Non-pigmented ciliary epithelial cell (primary cell): Measurements from ENCODE around the gene RPTN.

Source experiments
- DNase-seq: peaks from one replicate; pipeline ENCODE4 v3.0.0-alpha.2; 2010; ENCODE audit warnings: low read depth

RPTN gene

DNA sequence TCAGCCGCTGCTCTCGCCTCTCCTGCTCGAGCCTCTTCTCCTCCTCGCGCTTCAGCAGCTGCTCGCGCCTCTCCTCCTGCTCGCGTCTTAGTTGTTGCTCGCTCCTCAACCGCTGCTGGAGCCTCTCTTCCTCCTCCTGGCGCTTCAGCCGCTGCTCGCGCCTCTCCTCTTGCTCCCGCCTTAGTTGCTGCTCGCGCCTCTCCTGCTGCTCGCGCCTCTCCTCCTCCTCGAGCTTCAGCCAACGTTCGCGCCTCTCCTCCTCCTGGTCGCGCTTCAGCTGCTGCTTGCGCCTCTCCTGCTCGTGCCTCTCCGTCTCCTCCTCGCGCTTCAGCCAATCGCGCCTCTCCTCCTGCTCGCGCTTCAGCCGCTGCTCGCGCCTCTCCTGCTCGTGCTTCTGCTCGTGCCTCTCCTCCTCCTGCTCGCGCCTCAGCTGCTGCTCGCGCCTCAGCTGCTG is 47.5 kb downstream of the RPTN start:
- DNase-seq, result no peak

DNA sequence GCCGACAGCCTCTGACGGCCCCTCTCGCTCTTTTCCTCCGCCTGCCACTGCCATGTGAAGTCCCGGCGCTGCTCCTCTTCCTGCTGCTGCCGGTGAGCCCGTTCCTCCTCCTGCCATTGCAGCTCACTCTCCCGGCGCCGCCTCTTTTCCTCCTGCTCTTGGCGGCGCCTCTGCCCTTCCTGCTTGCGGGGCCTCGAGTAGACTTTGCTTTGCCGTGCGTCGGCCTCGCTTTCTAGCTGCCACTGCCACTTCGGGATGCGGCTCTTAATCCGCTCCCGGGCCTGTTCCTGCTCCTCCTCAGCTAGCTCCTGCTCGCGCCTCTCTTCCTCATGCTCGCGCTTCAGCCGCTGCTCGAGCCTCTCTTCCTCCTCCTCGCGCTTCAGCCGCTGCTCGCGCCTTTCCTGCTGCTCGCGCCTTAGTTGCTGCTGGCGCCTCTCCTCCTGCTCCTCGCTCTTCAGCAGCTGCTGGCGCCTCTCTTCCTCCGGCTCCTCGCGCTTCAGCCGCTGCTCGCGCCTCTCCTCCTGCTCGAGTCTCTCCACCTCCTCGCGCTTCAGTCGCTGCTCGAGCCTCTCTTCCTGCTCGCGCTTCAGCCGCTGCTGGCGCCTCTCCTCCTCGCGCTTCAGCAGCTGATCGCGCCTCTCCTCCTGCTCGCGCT is 48.0 kb downstream of the RPTN start:
- DNase-seq, result no peak

DNA sequence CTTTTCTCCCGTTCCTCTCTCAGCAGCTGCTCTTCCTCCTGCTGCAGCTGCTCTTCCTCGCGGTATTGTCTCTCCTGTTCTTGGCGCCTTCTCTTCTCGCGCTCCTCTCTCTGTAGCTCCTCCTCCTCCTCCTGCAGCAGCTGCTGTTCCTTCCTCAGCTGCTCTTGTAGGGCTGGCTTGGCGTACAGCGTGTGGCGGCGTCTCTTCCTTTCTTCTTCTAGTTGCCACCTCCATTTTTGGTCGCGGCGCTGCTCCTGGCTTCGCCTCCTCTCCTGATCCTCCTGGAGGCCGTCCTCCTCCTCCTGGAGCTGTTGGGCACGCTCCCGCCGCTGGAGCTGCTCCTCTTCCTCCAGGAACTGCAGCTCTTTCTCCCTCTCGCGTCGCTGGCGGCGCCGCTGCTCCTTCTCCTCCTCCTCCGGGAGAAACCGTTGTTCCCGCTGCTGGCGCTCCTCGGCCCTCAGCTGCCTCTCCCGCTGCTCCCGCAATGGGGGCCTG is 48.6 kb downstream of the RPTN start:
- DNase-seq, result no peak

DNA sequence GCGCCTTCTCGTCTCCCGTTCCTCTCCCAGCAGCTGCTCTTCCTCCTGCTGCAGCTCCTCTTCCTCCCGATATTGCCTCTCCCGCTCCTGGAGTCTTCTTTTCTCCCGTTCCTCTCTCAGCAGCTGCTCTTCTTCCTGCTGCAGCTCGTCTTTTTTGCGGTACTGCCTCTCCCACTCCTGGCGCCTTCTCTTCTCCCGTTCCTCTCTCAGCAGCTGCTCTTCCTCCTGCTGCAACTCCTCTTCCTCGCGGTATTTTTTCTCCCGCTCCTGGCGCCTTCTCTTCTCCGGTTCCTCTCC is 49.1 kb downstream of the RPTN start:
- no peak for DNase-seq

DNA sequence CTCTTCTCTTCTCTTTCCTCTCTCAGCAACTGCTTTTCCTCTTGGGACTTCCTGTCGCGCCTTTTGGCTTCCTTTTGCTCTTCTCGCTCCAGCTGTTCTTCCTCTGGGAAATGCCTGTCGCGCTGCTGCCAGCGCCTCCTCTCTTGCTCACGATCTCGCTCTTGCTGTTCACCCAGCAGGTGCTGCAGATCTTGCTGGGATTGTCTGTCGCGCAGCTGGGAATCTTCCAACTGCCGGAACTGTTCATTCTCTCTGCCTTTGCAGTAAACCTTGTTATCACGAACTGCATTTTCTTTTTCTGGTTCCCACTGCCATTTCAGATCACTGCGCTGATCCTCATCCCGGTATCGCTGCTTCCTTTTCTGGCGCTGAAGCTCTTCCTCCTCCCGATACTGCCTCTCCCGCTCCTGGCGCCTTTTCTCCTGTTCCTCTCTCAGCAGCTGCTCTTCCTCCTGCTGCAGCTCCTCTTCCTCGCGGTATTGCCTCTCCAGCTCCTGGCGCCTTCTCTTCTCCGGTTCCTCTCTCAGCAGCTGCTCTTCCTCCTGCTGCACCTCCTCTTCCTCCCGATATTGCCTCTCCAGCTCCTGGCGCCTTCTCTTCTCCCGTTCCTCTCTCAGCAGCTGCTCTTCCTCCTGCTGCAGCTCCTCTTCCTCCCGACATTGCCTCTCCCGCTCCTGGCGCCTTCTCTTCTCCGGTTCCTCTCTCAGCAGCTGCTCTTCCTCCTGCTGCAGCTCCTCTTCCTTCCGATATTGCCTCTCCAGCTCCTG is 49.6 kb downstream of the RPTN start:
- DNase-seq, result no peak

DNA sequence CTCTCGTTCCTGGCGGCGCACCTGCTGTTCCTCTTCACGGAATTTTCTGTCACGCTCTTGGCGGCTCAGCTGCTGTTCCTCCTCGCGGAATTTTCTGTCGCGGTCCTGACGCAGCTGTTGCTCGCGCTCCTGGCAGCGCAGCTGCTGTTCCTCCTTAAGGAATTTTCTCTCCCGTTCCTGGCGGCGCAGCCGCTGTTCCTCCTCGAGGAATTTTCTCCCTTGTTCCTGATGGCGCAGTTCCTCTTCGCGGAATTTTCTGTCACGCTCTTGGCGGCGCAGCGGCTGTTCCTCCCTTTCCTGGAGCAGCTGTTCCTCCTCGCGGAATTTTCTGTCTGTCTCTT is 50.2 kb downstream of the RPTN start:
- DNase-seq, result no peak

DNA sequence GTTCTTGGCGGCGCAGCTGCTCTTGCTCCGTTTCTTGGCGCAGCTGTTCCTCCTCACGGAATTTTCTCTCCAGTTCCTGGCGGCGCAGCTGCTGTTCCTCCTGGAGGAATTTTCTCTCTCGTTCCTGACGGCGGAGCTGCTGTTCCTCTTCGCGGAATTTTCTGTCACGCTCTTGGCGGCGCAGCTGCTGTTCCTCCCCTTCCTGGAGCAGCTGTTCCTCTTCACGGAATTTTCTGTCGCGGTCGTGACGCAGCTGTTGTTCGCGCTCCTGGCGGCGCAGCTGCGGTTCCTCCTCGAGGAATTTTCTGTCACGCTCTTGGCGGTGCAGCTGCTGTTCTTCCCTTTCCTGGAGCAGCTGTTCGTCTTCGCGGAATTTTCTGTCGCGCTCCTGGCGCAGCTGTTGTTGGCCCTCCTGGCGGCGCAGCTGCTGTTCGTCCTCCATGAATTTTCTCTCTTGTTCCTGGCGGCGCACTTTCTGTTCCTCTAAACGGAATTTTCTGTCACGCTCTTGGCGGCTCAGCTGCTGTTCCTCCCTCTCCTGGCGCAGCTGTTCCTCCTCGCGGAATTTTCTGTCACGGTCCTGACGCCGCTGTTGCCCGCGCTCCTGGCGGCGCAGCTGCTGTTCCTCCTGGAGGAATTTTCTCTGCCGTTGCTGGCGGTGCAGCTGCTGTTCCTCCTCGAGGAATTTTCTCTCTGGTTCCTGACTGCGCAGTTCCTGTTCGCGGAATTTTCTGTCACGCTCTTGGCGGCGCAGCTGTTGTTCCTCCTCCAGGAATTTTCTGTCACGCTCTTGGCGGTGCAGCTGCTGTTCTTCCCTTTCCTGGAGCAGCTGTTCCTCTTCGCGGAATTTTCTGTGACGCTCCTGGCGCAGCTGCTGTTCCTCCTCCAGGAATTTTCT is 50.8 kb downstream of the RPTN start:
- no peak for DNase-seq

DNA sequence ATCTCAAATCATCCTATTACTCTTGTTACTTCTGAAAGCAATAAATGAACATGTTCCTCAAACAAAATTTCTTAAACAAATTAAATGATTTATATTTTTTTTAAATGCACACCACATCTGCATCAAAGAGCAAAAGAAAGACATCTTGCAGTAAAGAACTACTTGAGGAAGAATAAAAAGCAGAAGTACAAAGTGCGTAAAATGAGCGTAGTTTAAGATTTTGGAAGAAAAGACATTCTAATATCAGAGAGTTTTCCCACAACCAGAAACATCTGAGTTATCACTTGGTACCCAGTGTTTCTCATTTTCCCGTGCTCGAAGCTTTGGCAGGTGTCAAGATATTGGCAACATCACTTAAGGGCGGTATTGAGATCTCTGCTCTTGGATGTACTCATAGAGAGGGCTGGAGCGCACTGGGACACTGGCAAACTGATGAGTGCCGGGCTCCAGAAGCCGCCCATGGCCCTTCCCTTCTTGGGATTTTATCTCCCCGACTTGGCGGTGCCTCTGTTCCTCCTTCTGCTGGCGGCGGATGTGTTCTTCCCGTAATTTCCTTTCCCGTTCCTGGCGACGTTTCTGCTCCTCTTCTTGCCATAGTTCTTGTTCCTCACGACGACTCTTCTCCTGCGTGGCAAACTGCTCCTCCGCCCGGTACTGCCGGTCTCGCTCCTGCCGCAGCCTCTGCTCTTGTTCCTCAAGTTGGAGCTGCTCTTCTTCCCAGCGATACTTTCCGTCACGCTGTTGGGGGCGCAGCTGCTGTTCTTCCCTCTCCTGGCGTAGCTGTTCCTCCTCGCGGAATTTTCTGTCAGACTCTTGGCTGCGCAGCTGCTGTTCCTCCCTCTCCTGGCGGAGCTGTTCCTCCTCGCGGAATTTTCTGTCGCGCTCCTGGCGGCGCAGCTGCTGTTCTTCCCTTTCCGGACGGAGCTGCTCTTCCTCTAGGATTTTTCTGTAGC is 51.7 kb downstream of the RPTN start:
- no peak for DNase-seq

DNA sequence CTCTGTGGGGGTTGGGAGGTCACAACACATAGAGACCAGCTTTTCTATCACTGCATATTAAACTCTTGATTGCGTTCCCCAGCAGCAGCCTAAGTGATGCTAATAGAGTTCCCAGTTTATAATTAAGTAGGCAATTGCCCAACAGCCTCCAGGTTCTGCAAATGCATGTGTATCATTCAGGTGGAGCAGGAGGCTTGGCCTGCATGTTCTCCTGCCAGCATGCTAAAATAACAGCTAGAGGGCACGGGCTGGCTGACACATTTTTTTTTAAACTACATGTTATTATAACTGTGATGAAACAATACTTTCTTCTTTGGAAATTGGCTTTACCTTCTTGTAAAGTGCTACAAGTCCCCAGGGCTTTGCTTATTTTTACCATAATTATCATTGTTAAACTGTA is 54.2 kb downstream of the RPTN start:
- DNase-seq, result no peak
